Hindlimb muscle (tissue), 1 donor: ENCODE data around the gene PAOX. TPM values are rescaled to one million over a fixed set of nuclear protein-coding genes. Genes with fewer than 3 reads are reported as not detected.

ENCODE experiments used
- DNase-seq: peaks from one replicate; pipeline ENCODE4 v3.0.0-alpha.2; 2013
- polyA plus RNA-seq: library from polyadenylated mRNA; unstranded; fragments of 120-200 nt; gene quantifications from one replicate; pipeline ENCODE4 v1.2.1, GENCODE V29; 2013; ENCODE audit not compliant: insufficient read length

PAOX gene
- polyA plus RNA-seq, 1 donor, result 4.7 TPM

DNA sequence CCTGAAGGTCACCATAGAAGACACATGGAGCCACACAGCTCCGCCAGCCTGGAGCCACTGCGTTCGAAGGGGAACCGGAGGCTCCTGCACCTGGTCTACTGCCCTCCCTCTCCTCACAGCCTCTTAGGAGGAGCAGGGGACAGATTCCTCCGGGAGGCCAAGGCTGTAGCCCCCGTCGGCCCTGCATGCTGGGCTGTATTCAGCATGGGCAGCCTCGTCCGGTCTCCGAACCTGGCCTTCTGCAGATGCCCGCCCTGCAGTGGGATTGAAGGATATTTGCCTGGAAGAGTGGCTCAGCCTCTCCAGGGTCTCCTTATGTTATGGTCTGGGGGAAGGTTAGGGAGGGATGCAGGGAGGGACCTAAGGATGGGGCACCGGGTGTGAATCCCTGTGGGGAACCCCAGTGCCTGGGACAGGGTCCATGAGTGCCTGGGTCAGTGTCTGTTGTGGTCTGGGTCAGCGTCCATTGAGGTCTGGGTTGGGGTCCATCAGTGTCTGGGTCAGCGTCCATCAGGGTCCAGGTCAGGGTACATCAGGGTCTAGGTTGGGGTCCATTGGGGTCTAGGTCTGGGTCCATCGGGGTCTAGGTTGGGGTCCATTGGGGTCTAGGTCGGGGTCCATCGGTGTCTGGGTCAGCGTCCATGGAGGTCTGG, 61.7 kb downstream of the PAOX start:
- no peak for DNase-seq

Other genes starting within 250 kb of the PAOX start
- 10.7 TPM for gene KNDC1, start 219.0 kb upstream of the PAOX start, polyA plus RNA-seq
- not detected for gene UTF1, start 149.0 kb upstream of the PAOX start, polyA plus RNA-seq
- gene VENTX, start 141.4 kb upstream of the PAOX start, polyA plus RNA-seq, result 0.22 TPM
- gene ADAM8, start 102.4 kb upstream of the PAOX start, polyA plus RNA-seq, result 3.3 TPM
- gene TUBGCP2, start 70.4 kb upstream of the PAOX start, polyA plus RNA-seq, result 50.3 TPM
- gene ZNF511, start 70.3 kb upstream of the PAOX start, polyA plus RNA-seq, result 40.7 TPM
- not detected for gene CALY, start 42.4 kb upstream of the PAOX start, polyA plus RNA-seq
- 0.22 TPM for gene PRAP1, start 31.9 kb upstream of the PAOX start, polyA plus RNA-seq
- 5.4 TPM for gene FUOM, start 21.2 kb upstream of the PAOX start, polyA plus RNA-seq
- 152 TPM for gene ECHS1, start 5.9 kb upstream of the PAOX start, polyA plus RNA-seq
- gene MTG1, start 14.9 kb downstream of the PAOX start, polyA plus RNA-seq, result 47.4 TPM
- 4.6 TPM for gene SPRN, start 45.4 kb downstream of the PAOX start, polyA plus RNA-seq
- gene SCART1, start 74.7 kb downstream of the PAOX start, polyA plus RNA-seq, result 1.1 TPM
- gene CYP2E1, start 148.1 kb downstream of the PAOX start, polyA plus RNA-seq, result 1.6 TPM
- 0.43 TPM for gene SYCE1, start 186.3 kb downstream of the PAOX start, polyA plus RNA-seq
- gene FRG2B, start 247.5 kb downstream of the PAOX start, polyA plus RNA-seq, result not detected